Panc1 (cell line): Measurements from ENCODE around the gene ZDHHC14. TPM values are rescaled to one million over a fixed set of nuclear protein-coding genes. Genes with fewer than 3 reads are reported as not detected.

Experiments used
- ATAC-seq: fragments of 200-7000 bp; cut with Tn5 transposase; 2 replicates; pipeline ENCODE4 v1.9.1; 2020; ENCODE audit warnings: mild to moderate bottlenecking, moderate library complexity
- BruUV-seq: library from RNA; stranded (reverse); fragments of 400-500 nt; replicated peaks from 2 replicates; lab custom pipeline; 2021; lab: Mats Ljungman, UMichigan
- CTCF ChIA-PET: fragments of 300-600 bp; sonication (Branson Sonifier 250); formaldehyde crosslinking; loops from one replicate; lab custom pipeline; 2022; ENCODE audit warnings: antibody characterized with exemption; lab: Charles Lee
- POLR2A ChIA-PET: fragments of 300-600 bp; sonication (Branson Sonifier 250); formaldehyde crosslinking; loops from one replicate; lab custom pipeline; 2022; ENCODE audit warnings: antibody characterized with exemption; lab: Charles Lee
- DNase-seq: peaks from one replicate; pipeline ENCODE4 v3.0.0-alpha.2; 2010; ENCODE audit warnings: low read depth, low spot score
- H3K27ac ChIP-seq: 2 replicates; pipeline ENCODE4 v1.5.1; 2011; ENCODE audit warnings: mild to moderate bottlenecking, low read length, inconsistent platforms
- H3K27me3 ChIP-seq: fragments of 200-500 bp; sonication (Bioruptor generic); 2 replicates; pipeline ENCODE4 v1.6.0; 2014; ENCODE audit warnings: low read length, inconsistent platforms; ENCODE audit not compliant: control insufficient read depth, insufficient read depth
- H3K36me3 ChIP-seq: fragments of 200-500 bp; sonication (Bioruptor generic); 2 replicates; pipeline ENCODE4 v1.5.1; 2014; ENCODE audit warnings: inconsistent platforms, mild to moderate bottlenecking, low read length, moderate library complexity; ENCODE audit not compliant: control insufficient read depth, insufficient read depth
- H3K4me1 ChIP-seq: 2 replicates; pipeline ENCODE4 v1.5.1; 2011; ENCODE audit warnings: inconsistent platforms, mild to moderate bottlenecking, low read length, moderate library complexity; ENCODE audit not compliant: control insufficient read depth, insufficient read depth
- H3K4me3 ChIP-seq, 2 experiments: 2 replicates each; pipeline ENCODE4 v1.5.1; 2011 to 2012; ENCODE audit warnings: low read depth in 2 of 2, low read length in 2 of 2, mild to moderate bottlenecking in 2 of 2, inconsistent platforms in 1 of 2, moderate library complexity in 1 of 2
- H3K9me3 ChIP-seq: fragments of 200-500 bp; sonication (Bioruptor generic); 2 replicates; pipeline ENCODE4 v1.5.1; 2014; ENCODE audit warnings: low read depth, mild to moderate bottlenecking, inconsistent platforms, low read length, moderate library complexity; ENCODE audit not compliant: control insufficient read depth, insufficient read depth
- POLR2AphosphoS5 ChIP-seq: IDR thresholded peaks from 2 replicates; pipeline ENCODE4 v1.6.1; 2012; ENCODE audit warnings: mild to moderate bottlenecking, low read depth, low read length, moderate library complexity
- REST ChIP-seq, 2 experiments: IDR thresholded peaks; 2 replicates each; pipeline ENCODE4 v1.6.1; 2011 to 2012; ENCODE audit warnings: low read depth in 2 of 2, control low read depth in 1 of 2, low read length in 1 of 2, mild to moderate bottlenecking in 1 of 2, moderate library complexity in 1 of 2; ENCODE audit not compliant: insufficient read depth in 1 of 2
- SIN3A ChIP-seq: IDR thresholded peaks from 2 replicates; pipeline ENCODE4 v1.6.1; 2012; ENCODE audit warnings: low read depth, mild to moderate bottlenecking, low read length, moderate library complexity, borderline replicate concordance; ENCODE audit not compliant: insufficient read depth
- TCF7L2 ChIP-seq: IDR thresholded peaks from 2 replicates; pipeline ENCODE4 v1.6.1; 2011; ENCODE audit warnings: mild to moderate bottlenecking, low read depth, low read length, inconsistent platforms
- in situ Hi-C: cut with HindIII; loops from 2 replicates; pipeline ENCODE4 v1.10.0; 2016; ENCODE audit warnings: low sequenced_read_pairs, low pct_unique_long_range_greater_than_20kb
- intact Hi-C: fragments of 100-400 bp; cut with micrococcal nuclease; formaldehyde crosslinking; loops from one replicate; pipeline ENCODE4 v1.10.0; 2022; ENCODE audit not compliant: unreplicated experiment
- total RNA-seq: library from RNA; stranded (reverse); gene quantifications from one replicate; pipeline ENCODE4 v1.2.1, GENCODE V29; 2021; ENCODE audit not compliant: unreplicated experiment
- TF ChIP-seq, protein P1 (sequence below): fragments of 450-650 bp; IDR thresholded peaks from 2 replicates; pipeline ENCODE4 v1.5.1; 2017; ENCODE audit warnings: mild to moderate bottlenecking

The ZDHHC14 gene
- total RNA-seq, 1 experiment from 2014 or later = 19.9 TPM

DNA sequence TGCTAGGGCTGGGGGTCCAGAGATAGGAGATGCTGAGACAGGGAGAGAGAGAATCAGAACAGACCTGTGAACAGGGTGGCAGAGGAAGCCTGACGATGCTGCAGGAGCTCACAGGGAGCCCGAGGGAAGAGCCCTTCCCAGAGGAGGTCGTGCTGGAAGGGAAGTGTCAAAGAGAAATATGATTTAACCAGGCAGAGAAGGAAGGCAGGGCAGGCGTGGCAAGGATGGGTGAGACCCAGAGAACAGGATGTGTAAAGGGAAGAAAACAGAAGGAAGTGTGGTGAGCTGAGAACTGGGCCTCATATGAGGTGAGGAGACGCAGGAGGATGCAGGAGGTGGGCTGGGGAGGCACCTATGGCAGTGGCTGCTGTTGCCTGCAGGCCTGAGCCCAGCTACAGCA, 105.6 kb downstream of the ZDHHC14 start:
- peak; percentile 29; the same call in 1 of the 2 replicates for ATAC-seq
- TF ChIP-seq TCF7L2 (no peak), REST (IDR thresholded peaks at IDR 0.05; ENCODE audit: insufficient read depth in 1 of 2, low read depth in 2 of 2, low read length in 1 of 2) (no peak), POLR2AphosphoS5 (no peak), SIN3A (no peak)
- TF ChIP-seq, protein P1, sequence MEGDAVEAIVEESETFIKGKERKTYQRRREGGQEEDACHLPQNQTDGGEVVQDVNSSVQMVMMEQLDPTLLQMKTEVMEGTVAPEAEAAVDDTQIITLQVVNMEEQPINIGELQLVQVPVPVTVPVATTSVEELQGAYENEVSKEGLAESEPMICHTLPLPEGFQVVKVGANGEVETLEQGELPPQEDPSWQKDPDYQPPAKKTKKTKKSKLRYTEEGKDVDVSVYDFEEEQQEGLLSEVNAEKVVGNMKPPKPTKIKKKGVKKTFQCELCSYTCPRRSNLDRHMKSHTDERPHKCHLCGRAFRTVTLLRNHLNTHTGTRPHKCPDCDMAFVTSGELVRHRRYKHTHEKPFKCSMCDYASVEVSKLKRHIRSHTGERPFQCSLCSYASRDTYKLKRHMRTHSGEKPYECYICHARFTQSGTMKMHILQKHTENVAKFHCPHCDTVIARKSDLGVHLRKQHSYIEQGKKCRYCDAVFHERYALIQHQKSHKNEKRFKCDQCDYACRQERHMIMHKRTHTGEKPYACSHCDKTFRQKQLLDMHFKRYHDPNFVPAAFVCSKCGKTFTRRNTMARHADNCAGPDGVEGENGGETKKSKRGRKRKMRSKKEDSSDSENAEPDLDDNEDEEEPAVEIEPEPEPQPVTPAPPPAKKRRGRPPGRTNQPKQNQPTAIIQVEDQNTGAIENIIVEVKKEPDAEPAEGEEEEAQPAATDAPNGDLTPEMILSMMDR = no peak
- ChIA-PET CTCF (no interaction called here), POLR2A (no interaction called here)
- BruUV-seq = no TSS peak
- intact Hi-C loops (no loop called here), in situ Hi-C loops (no loop called here)
- no peaks in the 10 kb centered on the region for H3K36me3 ChIP-seq
- no peak for DNase-seq
- H3K27me3 ChIP-seq = no peaks in the 10 kb centered on the region
- H3K4me1 ChIP-seq = no peaks in the 10 kb centered on the region
- H3K27ac ChIP-seq = no peak overlapping the region
- no peak overlapping the region for H3K4me3 ChIP-seq
- H3K9me3 ChIP-seq = no peaks in the 10 kb centered on the region

DNA sequence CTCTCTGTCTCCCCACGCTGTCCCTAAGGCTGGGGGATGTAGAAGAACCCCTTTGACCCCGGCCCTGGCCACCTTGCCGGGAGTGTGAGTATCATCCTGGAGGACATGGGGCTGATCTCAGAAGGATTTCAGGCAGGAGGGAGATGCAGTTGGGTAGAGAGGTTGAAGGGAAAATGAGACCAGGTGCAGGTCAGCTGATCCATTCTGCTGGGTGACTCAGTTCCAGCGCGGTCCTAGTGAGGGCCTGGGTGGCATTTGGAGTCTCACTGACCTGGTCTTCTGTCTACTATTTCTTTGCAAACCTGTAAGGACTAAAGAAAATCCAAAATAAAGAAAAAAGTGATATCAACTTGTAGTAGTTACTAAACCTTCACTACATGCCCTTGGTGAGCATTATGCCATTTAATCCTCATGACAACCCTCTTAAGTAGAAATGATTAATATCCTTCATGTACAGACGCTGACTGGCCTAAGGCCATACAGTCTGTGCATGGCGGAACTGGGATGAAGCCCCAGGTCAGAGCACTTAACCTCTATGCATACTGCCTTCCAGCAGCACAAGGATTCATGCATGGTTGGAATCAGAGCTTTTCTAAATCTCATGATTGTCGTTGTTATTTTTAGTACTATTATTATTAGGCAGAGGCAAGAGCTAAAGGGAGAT, 106.3 kb downstream of the ZDHHC14 start:
- BruUV-seq = no TSS peak
- Histone ChIP-seq H3K9me3 (no peaks in the 10 kb centered on the region), H3K4me3 (no peak overlapping the region), H3K4me1 (no peaks in the 10 kb centered on the region), H3K27ac (no peak overlapping the region), H3K27me3 (no peaks in the 10 kb centered on the region), H3K36me3 (no peaks in the 10 kb centered on the region)
- POLR2A ChIA-PET = interaction anchor here (0.6 kb wide), 1 partner anchor 11 kb away, joined by 6 read pairs; no protein-coding TSS in a partner anchor
- in situ Hi-C loops (no loop called here), intact Hi-C loops (no loop called here)
- 0 out of 2 replicates have a peak, but pooled peaks have one; percentile 35 for ATAC-seq
- TF ChIP-seq TCF7L2 = no peak
- no peak for TF ChIP-seq POLR2AphosphoS5
- CTCF ChIA-PET = no interaction called here
- no peak for DNase-seq

DNA sequence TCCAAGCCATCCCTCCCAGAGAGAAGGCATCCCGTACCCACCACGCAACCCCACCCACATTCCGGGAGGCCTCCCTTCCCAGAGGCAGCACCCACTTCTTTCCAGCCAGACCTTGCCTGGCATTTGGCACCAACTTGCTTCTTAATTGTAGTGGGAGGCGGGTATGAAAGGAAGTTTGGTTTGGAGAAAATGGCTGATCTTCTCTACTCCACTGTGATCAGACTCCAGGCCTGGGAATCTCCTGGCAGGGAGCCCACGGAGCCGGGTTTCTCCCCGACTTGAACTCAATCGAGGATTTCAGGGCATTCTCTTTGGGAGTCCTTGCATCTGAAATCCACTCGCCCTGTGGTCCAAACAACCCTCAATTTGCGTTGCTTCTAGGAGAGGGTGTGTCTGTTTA, 107.1 kb downstream of the ZDHHC14 start:
- Histone ChIP-seq H3K9me3 (no peaks in the 10 kb centered on the region), H3K36me3 (no peaks in the 10 kb centered on the region), H3K4me1 (no peaks in the 10 kb centered on the region), H3K27ac (no peak overlapping the region), H3K4me3 (no peak overlapping the region), H3K27me3 (no peaks in the 10 kb centered on the region)
- ATAC-seq = no peak
- POLR2A ChIA-PET = interaction anchor here (0.6 kb wide), 1 partner anchor 12 kb away, joined by 6 read pairs; no protein-coding TSS in a partner anchor
- intact Hi-C loops = no loop called here
- in situ Hi-C loops = no loop called here
- TF ChIP-seq TCF7L2 (no peak), POLR2AphosphoS5 (no peak), REST (IDR thresholded peaks at IDR 0.05; ENCODE audit: insufficient read depth in 1 of 2, low read depth in 2 of 2, low read length in 1 of 2) (no peak), SIN3A (no peak)
- TF ChIP-seq, protein P1 = no peak
- BruUV-seq = no TSS peak
- DNase-seq = no peak
- CTCF ChIA-PET = no interaction called here
